GM23248 (cell line): ENCODE measurements around the gene EDA. TPM values are rescaled to one million over a fixed set of nuclear protein-coding genes. Genes with fewer than 3 reads are reported as not detected.
A peak's percentile ranks its signal among the peaks of the same experiment; 100 is the strongest.

Source experiments
- DNase-seq: peaks from one replicate; pipeline ENCODE4 v3.0.0-alpha.2; 2015
- H2AFZ ChIP-seq: fragments of 200-600 bp; sonication (generic); 2 replicates; pipeline ENCODE4 v1.6.1; 2016; ENCODE audit warnings: antibody characterized with exemption
- H3F3A ChIP-seq: fragments of 200-600 bp; sonication (generic); 2 replicates; pipeline ENCODE4 v1.6.1; 2016; ENCODE audit warnings: mild to moderate bottlenecking, antibody characterized with exemption, mixed run types; ENCODE audit not compliant: insufficient read depth
- H3K27ac ChIP-seq: fragments of 200-600 bp; sonication (generic); 2 replicates; pipeline ENCODE4 v1.5.1; 2016; ENCODE audit warnings: mild to moderate bottlenecking
- H3K27me3 ChIP-seq: fragments of 200-600 bp; sonication (generic); replicated peaks from 2 replicates; pipeline ENCODE4 v1.6.1; 2016; ENCODE audit warnings: mild to moderate bottlenecking; ENCODE audit not compliant: insufficient read depth
- H3K36me3 ChIP-seq: fragments of 200-600 bp; sonication (generic); 2 replicates; pipeline ENCODE4 v1.6.1; 2016; ENCODE audit warnings: low read depth, mild to moderate bottlenecking
- H3K4me1 ChIP-seq: fragments of 200-600 bp; sonication (generic); 2 replicates; pipeline ENCODE4 v1.6.1; 2016; ENCODE audit warnings: mild to moderate bottlenecking; ENCODE audit not compliant: insufficient read depth
- H3K4me2 ChIP-seq: fragments of 200-600 bp; sonication (generic); one replicate; pipeline ENCODE4 v1.6.1; 2016; ENCODE audit warnings: mild to moderate bottlenecking; ENCODE audit not compliant: unreplicated experiment
- H3K4me3 ChIP-seq: fragments of 200-600 bp; sonication (generic); 2 replicates; pipeline ENCODE4 v1.5.1; 2016; ENCODE audit warnings: mild to moderate bottlenecking
- H3K79me2 ChIP-seq: fragments of 200-600 bp; sonication (generic); 2 replicates; pipeline ENCODE4 v1.6.1; 2016; ENCODE audit warnings: mild to moderate bottlenecking; ENCODE audit not compliant: insufficient read depth
- H3K9ac ChIP-seq: fragments of 200-600 bp; sonication (generic); 2 replicates; pipeline ENCODE4 v1.6.1; 2016; ENCODE audit warnings: mild to moderate bottlenecking
- H3K9me2 ChIP-seq: fragments of 200-600 bp; sonication (generic); 2 replicates; pipeline ENCODE4 v1.6.1; 2016; ENCODE audit warnings: mixed run types, mild to moderate bottlenecking, moderate library complexity; ENCODE audit not compliant: insufficient read depth
- H3K9me3 ChIP-seq: fragments of 200-600 bp; sonication (generic); one replicate; pipeline ENCODE4 v1.6.1; 2017; ENCODE audit warnings: low read depth
- H4K20me1 ChIP-seq: fragments of 200-600 bp; sonication (generic); 2 replicates; pipeline ENCODE4 v1.6.0; 2016; ENCODE audit not compliant: insufficient read depth
- EZH2 ChIP-seq: fragments of 200-600 bp; sonication (generic); IDR thresholded peaks from 2 replicates; pipeline ENCODE4 v1.6.1; 2018; ENCODE audit warnings: antibody characterized with exemption, mild to moderate bottlenecking; ENCODE audit not compliant: insufficient read depth, poor library complexity, severe bottlenecking
- EZH2phosphoT487 ChIP-seq: fragments of 200-600 bp; sonication (generic); IDR thresholded peaks from 2 replicates; pipeline ENCODE4 v1.6.1; 2018; ENCODE audit warnings: antibody characterized with exemption, moderate library complexity, mild to moderate bottlenecking, low read depth; ENCODE audit not compliant: insufficient read depth
- WGBS, 2 experiments: methylation state at CpG; one replicate each; pipeline ENCODE4 v1.1.6; 2015 to 2017; ENCODE audit warnings: low lambda C conversion rate in 2 of 2, low coverage in 1 of 2; ENCODE audit errors: missing lambda C conversion rate in 2 of 2; 5-methylcytosine and 5-hydroxymethylcytosine counted together
- in situ Hi-C: fragments of 300-500 bp; cut with MboI; formaldehyde crosslinking; loops from 2 replicates; pipeline ENCODE4 v1.15.0; 2020
- polyA plus RNA-seq: library from polyadenylated mRNA; unstranded; fragments of >200 nt; fragmentation: Nextera tagmentation; extraction: Ambion mirVana; gene quantifications from 2 replicates; pipeline ENCODE4 v1.2.1, GENCODE V29; 2016
- total RNA-seq: library from RNA; depleted of rRNA; stranded (reverse); fragments of >200 nt; shearing (Covaris generic); gene quantifications from 2 replicates; pipeline ENCODE4 v1.2.3, GENCODE V29; 2014

Gene EDA
- total and polyA plus RNA-seq, 2 experiments from 2014 or later, result 0.11 TPM; not detected in 1

GRCh38 chrX:69615342-69615741 is 571 bp upstream of the EDA start:
- peak overlapping the region; percentile 63; the same call in 1 of the 2 replicates for H3K4me3 ChIP-seq
- WGBS, 2 experiments, result 1 to 2% methylated on average over 7 of the region's 7 CpGs

GRCh38 chrX:69616457-69617203 is 717 bp downstream of the EDA start:
- TF ChIP-seq EZH2phosphoT487, result no peak
- no peak overlapping the region for H2AFZ ChIP-seq
- peak overlapping the region; percentile 54 for H3K4me2 ChIP-seq
- no peaks in the 10 kb centered on the region; the same call in 1 of the 2 replicates for H3K27me3 ChIP-seq
- 0 to 3% methylated on average over 3 to 22 of the region's 53 CpGs for WGBS, 2 experiments
- no peaks in the 10 kb centered on the region for H3F3A ChIP-seq
- no peak overlapping the region for H3K9ac ChIP-seq
- no peak overlapping the region for H3K27ac ChIP-seq
- H3K9me3 ChIP-seq, result no peaks in the 10 kb centered on the region
- peak overlapping the region; percentile 63; the same call in 1 of the 2 replicates for H3K4me3 ChIP-seq
- H3K9me2 ChIP-seq, result no peaks in the 10 kb centered on the region
- peak; percentile 4 for DNase-seq
- no peaks in the 10 kb centered on the region for H3K36me3 ChIP-seq
- H3K4me1 ChIP-seq, result no peaks in the 10 kb centered on the region
- H3K79me2 ChIP-seq, result no peaks in the 10 kb centered on the region
- H4K20me1 ChIP-seq, result no peaks in the 10 kb centered on the region
- in situ Hi-C loops, result no loop called here

More at GRCh38 chrX:69615342-69615741, 571 bp upstream of the EDA start:
- no peaks in the 10 kb centered on the region for H3K36me3 ChIP-seq
- DNase-seq, result no peak
- H3K9ac ChIP-seq, result no peak overlapping the region
- H3F3A ChIP-seq, result no peaks in the 10 kb centered on the region
- no peaks in the 10 kb centered on the region for H3K79me2 ChIP-seq
- H3K4me2 ChIP-seq, result peak overlapping the region; percentile 54
- no peaks in the 10 kb centered on the region for H3K9me3 ChIP-seq
- no peaks in the 10 kb centered on the region for H3K9me2 ChIP-seq
- in situ Hi-C loops, result no loop called here
- no peaks in the 10 kb centered on the region for H4K20me1 ChIP-seq
- no peak overlapping the region for H2AFZ ChIP-seq
- no peaks in the 10 kb centered on the region for H3K4me1 ChIP-seq
- no peak overlapping the region for H3K27ac ChIP-seq
- H3K27me3 ChIP-seq, result no peaks in the 10 kb centered on the region; the same call in 1 of the 2 replicates
- no peak for TF ChIP-seq EZH2phosphoT487
- TF ChIP-seq EZH2, result no peak

GRCh38 chrX:69618803-69619202 is 2.9 kb downstream of the EDA start:
- no peaks in the 10 kb centered on the region for H3K9me3 ChIP-seq
- no peak overlapping the region for H3K4me2 ChIP-seq
- H3K36me3 ChIP-seq, result no peaks in the 10 kb centered on the region
- no peaks in the 10 kb centered on the region for H3K9me2 ChIP-seq
- no peaks in the 10 kb centered on the region; the same call in 1 of the 2 replicates for H3K27me3 ChIP-seq
- no peaks in the 10 kb centered on the region for H3F3A ChIP-seq
- no peak overlapping the region for H3K9ac ChIP-seq
- no peaks in the 10 kb centered on the region for H3K79me2 ChIP-seq
- no peak overlapping the region for H3K27ac ChIP-seq
- no peaks in the 10 kb centered on the region for H3K4me1 ChIP-seq
- TF ChIP-seq EZH2 (no peak), EZH2phosphoT487 (no peak)
- no peak overlapping the region for H3K4me3 ChIP-seq
- WGBS, 2 experiments, result 0 to 9% methylated on average over 1 of the region's 1 CpG
- no peaks in the 10 kb centered on the region for H4K20me1 ChIP-seq
- in situ Hi-C loops, result no loop called here
- H2AFZ ChIP-seq, result no peak overlapping the region
- peak; percentile 27 for DNase-seq

GRCh38 chrX:69626129-69626528 is 10.2 kb downstream of the EDA start:
- Histone ChIP-seq H3K4me3 (no peak overlapping the region), H4K20me1 (no peaks in the 10 kb centered on the region), H3K79me2 (no peaks in the 10 kb centered on the region), H3K9me2 (no peaks in the 10 kb centered on the region), H3K9me3 (no peaks in the 10 kb centered on the region), H3K9ac (no peak overlapping the region), H3K36me3 (no peaks in the 10 kb centered on the region), H3K27me3 (no peaks in the 10 kb centered on the region), H3K4me1 (no peaks in the 10 kb centered on the region), H2AFZ (no peak overlapping the region), H3K27ac (no peak overlapping the region), H3K4me2 (no peak overlapping the region), H3F3A (no peaks in the 10 kb centered on the region)
- TF ChIP-seq EZH2phosphoT487 (no peak), EZH2 (no peak)
- 44 to 46% methylated on average over 1 of the region's 1 CpG for WGBS, 2 experiments
- DNase-seq, result no peak
- in situ Hi-C loops, result no loop called here
